COR-L47 (cell line): ENCODE measurements around the gene ENOSF1.
A peak's percentile ranks its signal among the peaks of the same experiment; 100 is the strongest.
"Not testable (repeated sequence)": the region's sequence is repeated elsewhere in the genome, so short reads cannot be mapped to it uniquely, and the experiment has no call there.

Experiments used
- DNase-seq: peaks from one replicate; lab custom pipeline; 2025; lab: John Stamatoyannopoulos, UW

ENOSF1 gene

GRCh38 chr18:712401-713134 lies at the start of gene ENOSF1:
Gene ENOSF1 (minus strand): TSS chr18:712630. CDS start chr18:712587, 43 bp downstream.
- peak; percentile 67 for DNase-seq

GRCh38 chr18:759864-760263 lies 47.4 kb upstream of the ENOSF1 start:
- DNase-seq = not testable (repeated sequence)

- DNase-seq = no peak
Measured at GRCh38 chr18:755506-755905, 43.1 kb upstream of the ENOSF1 start.

- DNase-seq = no peak
Measured at GRCh38 chr18:754656-755055, 42.2 kb upstream of the ENOSF1 start.

GRCh38 chr18:750456-750855 lies 38.0 kb upstream of the ENOSF1 start:
- DNase-seq = no peak

- DNase-seq = no peak
Measured at GRCh38 chr18:744832-745597, 32.6 kb upstream of the ENOSF1 start.

GRCh38 chr18:741931-742512 lies 29.6 kb upstream of the ENOSF1 start:
- DNase-seq = peak; percentile 10

- DNase-seq = no peak
Measured at GRCh38 chr18:732371-732770, 19.9 kb upstream of the ENOSF1 start.

GRCh38 chr18:731185-731584 lies 18.8 kb upstream of the ENOSF1 start:
- no peak for DNase-seq

- no peak for DNase-seq
Measured at GRCh38 chr18:730692-731091, 18.3 kb upstream of the ENOSF1 start.

- DNase-seq = not testable (repeated sequence)
Measured at GRCh38 chr18:730120-730519, 17.7 kb upstream of the ENOSF1 start.

- DNase-seq = no peak
Measured at GRCh38 chr18:725646-726045, 13.2 kb upstream of the ENOSF1 start.

GRCh38 chr18:723541-724080 lies 11.2 kb upstream of the ENOSF1 start:
- DNase-seq = no peak

GRCh38 chr18:717003-717402 lies 4.6 kb upstream of the ENOSF1 start:
- no peak for DNase-seq

- no peak for DNase-seq
Measured at GRCh38 chr18:715626-716025, 3.2 kb upstream of the ENOSF1 start.

GRCh38 chr18:713135-713490 lies 683 bp upstream of the ENOSF1 start:
- DNase-seq = no peak

- DNase-seq = peak; percentile 76
Measured at GRCh38 chr18:711657-712400, 601 bp downstream of the ENOSF1 start.

- DNase-seq = peak; percentile 55
Measured at GRCh38 chr18:711310-711656, 1.1 kb downstream of the ENOSF1 start.

GRCh38 chr18:710418-711300 lies 1.8 kb downstream of the ENOSF1 start:
- DNase-seq = no peak

- DNase-seq = no peak
Measured at GRCh38 chr18:709771-710170, 2.7 kb downstream of the ENOSF1 start.

GRCh38 chr18:708096-708495 lies 4.3 kb downstream of the ENOSF1 start:
- no peak for DNase-seq
